RWPE1 (cell line): Measurements from ENCODE around the gene GREB1.

Experiments used
- CTCF ChIA-PET: fragments of 350-600 bp; sonication (Branson Sonifier 250); formaldehyde crosslinking; extraction: SDS; loops from one replicate; lab custom pipeline; 2021; lab: Yijun Ruan, JAX
- POLR2A ChIA-PET: fragments of 400-600 bp; formaldehyde crosslinking; extraction: SDS; loops from one replicate; lab custom pipeline; 2020; ENCODE audit warnings: antibody characterized with exemption; ENCODE audit not compliant: low non-redundant PET; lab: Yijun Ruan, JAX
- DNase-seq: peaks from one replicate; pipeline ENCODE4 v3.0.0; 2012; ENCODE audit warnings: low spot score
- H3K27ac ChIP-seq: fragments of 450-650 bp; 2 replicates; pipeline ENCODE4 v1.5.1; 2017
- TF ChIP-seq, protein P1 (sequence below): fragments of 450-650 bp; conservative IDR thresholded peaks from 2 replicates; pipeline ENCODE4 v1.5.1; 2017; ENCODE audit warnings: low read depth, mild to moderate bottlenecking

Gene GREB1

GRCh38 chr2:11584525-11585056 lies 50.7 kb downstream of the GREB1 start:
- no peak overlapping the region for H3K27ac ChIP-seq
- CTCF ChIA-PET = interaction anchor here (0.5 to 5.6 kb wide), 24 partner anchors 8 to 512 kb away, joined by 3 to 141 read pairs (median 4); partner anchors contain the start of gene GREB1
- DNase-seq = no peak
- POLR2A ChIA-PET = no interaction called here
- TF ChIP-seq, protein P1, sequence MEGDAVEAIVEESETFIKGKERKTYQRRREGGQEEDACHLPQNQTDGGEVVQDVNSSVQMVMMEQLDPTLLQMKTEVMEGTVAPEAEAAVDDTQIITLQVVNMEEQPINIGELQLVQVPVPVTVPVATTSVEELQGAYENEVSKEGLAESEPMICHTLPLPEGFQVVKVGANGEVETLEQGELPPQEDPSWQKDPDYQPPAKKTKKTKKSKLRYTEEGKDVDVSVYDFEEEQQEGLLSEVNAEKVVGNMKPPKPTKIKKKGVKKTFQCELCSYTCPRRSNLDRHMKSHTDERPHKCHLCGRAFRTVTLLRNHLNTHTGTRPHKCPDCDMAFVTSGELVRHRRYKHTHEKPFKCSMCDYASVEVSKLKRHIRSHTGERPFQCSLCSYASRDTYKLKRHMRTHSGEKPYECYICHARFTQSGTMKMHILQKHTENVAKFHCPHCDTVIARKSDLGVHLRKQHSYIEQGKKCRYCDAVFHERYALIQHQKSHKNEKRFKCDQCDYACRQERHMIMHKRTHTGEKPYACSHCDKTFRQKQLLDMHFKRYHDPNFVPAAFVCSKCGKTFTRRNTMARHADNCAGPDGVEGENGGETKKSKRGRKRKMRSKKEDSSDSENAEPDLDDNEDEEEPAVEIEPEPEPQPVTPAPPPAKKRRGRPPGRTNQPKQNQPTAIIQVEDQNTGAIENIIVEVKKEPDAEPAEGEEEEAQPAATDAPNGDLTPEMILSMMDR = peak; percentile 29; the same call in 1 of the 2 replicates

- POLR2A ChIA-PET = no interaction called here
- DNase-seq = no peak
- CTCF ChIA-PET = interaction anchor here (0.6 to 5.6 kb wide), 14 partner anchors 8 to 452 kb away, joined by 3 to 141 read pairs (median 4); partner anchors contain the start of gene GREB1
- TF ChIP-seq, protein P1 = no peak
- no peak overlapping the region for H3K27ac ChIP-seq
Measured at GRCh38 chr2:11585071-11585470, 51.2 kb downstream of the GREB1 start.

GRCh38 chr2:11588228-11589110 lies 54.6 kb downstream of the GREB1 start:
- DNase-seq = no peak
- POLR2A ChIA-PET = interaction anchor here (0.6 kb wide), 1 partner anchor 69 kb away, joined by 3 read pairs; no protein-coding TSS in a partner anchor
- TF ChIP-seq, protein P1 = no peak
- no peak overlapping the region for H3K27ac ChIP-seq
- CTCF ChIA-PET = interaction anchor here (0.5 to 1.5 kb wide), 3 partner anchors 11 to 111 kb away, joined by 4 to 6 read pairs (median 4); no protein-coding TSS in a partner anchor

DNA sequence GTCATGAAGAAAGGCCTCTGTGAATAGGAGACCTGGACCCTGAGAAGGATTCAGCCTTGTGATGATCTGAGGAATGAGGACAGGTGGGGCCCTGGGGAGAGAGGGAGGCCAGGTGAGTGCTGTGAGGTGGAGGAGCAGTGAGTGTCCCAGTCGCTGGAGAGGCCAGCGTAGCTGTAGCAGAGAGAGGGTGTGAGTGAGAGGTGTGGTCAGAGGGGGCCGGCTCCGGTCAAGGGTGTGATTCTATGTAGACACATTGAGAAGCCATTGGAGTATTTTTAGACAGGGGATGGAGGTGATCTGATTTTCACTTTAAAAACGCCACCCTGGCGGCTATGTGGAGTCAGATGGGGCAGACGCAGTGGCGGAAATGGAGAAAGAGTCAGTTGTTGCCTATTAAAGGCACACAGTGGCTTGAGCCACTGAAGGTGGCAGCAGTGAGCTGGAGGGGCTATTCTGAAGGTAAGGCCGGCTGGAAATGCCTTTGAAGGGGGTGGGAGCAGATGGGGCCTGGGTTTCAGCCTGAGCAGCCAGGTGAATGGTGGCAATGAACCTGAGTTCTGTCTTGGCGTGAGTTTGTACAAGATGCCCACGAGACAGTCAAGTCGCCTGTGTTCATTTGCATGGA lies 55.6 kb downstream of the GREB1 start:
- H3K27ac ChIP-seq = no peak overlapping the region
- POLR2A ChIA-PET = no interaction called here
- CTCF ChIA-PET = no interaction called here
- TF ChIP-seq, protein P1 = no peak
- no peak for DNase-seq

- H3K27ac ChIP-seq = no peak overlapping the region
- TF ChIP-seq, protein P1 = no peak
- ChIA-PET CTCF (no interaction called here), POLR2A (no interaction called here)
- no peak for DNase-seq
Measured at GRCh38 chr2:11590193-11590592, 56.3 kb downstream of the GREB1 start.

DNA sequence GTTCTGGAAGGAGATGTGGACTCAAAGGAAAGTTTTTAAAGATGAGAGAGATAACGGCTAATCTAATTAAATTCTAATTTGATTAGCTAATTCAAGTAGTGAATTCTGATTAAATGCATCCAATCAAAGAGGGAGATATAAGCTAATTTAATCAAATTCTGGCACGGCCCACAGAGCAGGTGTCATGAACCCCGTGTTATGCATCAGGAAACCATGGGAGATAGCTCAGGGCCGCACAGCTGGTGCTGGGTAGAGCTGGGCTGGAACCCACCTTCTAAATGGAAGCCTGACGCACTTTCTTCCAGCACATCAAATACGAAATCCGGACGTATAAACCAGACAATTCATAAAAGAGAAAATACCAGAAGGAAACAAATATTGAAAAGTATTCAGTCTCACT lies 57.2 kb downstream of the GREB1 start:
- POLR2A ChIA-PET = no interaction called here
- CTCF ChIA-PET = interaction anchor here (1.0 kb wide), 1 partner anchor 459 kb away, joined by 3 read pairs; no protein-coding TSS in a partner anchor
- TF ChIP-seq, protein P1 = no peak
- H3K27ac ChIP-seq = no peak overlapping the region
- no peak for DNase-seq
